GM23338 (cell line): ENCODE results near the gene AP2B1. TPM values are rescaled to one million over a fixed set of nuclear protein-coding genes. Genes with fewer than 3 reads are reported as not detected.

Experiments
- ATAC-seq: fragments of 200-7000 bp; cut with Tn5 transposase; 3 replicates; pipeline ENCODE4 v1.9.1; 2020
- DNase-seq: peaks from one replicate; pipeline ENCODE4 v3.0.0-alpha.2; 2015; ENCODE audit warnings: low spot score
- H2AFZ ChIP-seq: fragments of 200-600 bp; sonication (generic); 2 replicates; pipeline ENCODE4 v1.8.0; 2016; ENCODE audit warnings: antibody characterized with exemption, mild to moderate bottlenecking, moderate library complexity
- H3F3A ChIP-seq: fragments of 200-600 bp; sonication (generic); replicated peaks from 2 replicates; pipeline ENCODE4 v1.8.0; 2017; ENCODE audit warnings: antibody characterized with exemption, mixed run types, low read depth
- H3K27ac ChIP-seq: fragments of 200-600 bp; sonication (generic); 2 replicates; pipeline ENCODE4 v1.6.1; 2016; ENCODE audit warnings: low read depth
- H3K27me3 ChIP-seq: fragments of 200-600 bp; sonication (generic); 2 replicates; pipeline ENCODE4 v1.8.0; 2016; ENCODE audit warnings: mild to moderate bottlenecking, mixed run types, moderate library complexity; ENCODE audit not compliant: insufficient read depth
- H3K36me3 ChIP-seq: fragments of 200-600 bp; sonication (generic); 2 replicates; pipeline ENCODE4 v1.8.0; 2016; ENCODE audit warnings: mild to moderate bottlenecking; ENCODE audit not compliant: insufficient read depth
- H3K4me1 ChIP-seq: fragments of 200-600 bp; sonication (generic); 2 replicates; pipeline ENCODE4 v1.8.0; 2016; ENCODE audit warnings: mild to moderate bottlenecking, moderate library complexity; ENCODE audit not compliant: insufficient read depth
- H3K4me2 ChIP-seq: fragments of 200-600 bp; sonication (generic); 2 replicates; pipeline ENCODE4 v1.7.1; 2017; ENCODE audit warnings: mixed run types
- H3K4me3 ChIP-seq: fragments of 200-600 bp; sonication (generic); 2 replicates; pipeline ENCODE4 v1.6.1; 2016; ENCODE audit warnings: mixed run types
- H3K79me2 ChIP-seq: fragments of 200-600 bp; sonication (generic); replicated peaks from 2 replicates; pipeline ENCODE4 v1.8.0; 2017; ENCODE audit warnings: mild to moderate bottlenecking; ENCODE audit not compliant: insufficient read depth
- H3K9me2 ChIP-seq: fragments of 200-600 bp; sonication (generic); 2 replicates; pipeline ENCODE4 v1.8.0; 2017; ENCODE audit not compliant: insufficient read depth
- H4K20me1 ChIP-seq: fragments of 200-600 bp; sonication (generic); replicated peaks from 2 replicates; pipeline ENCODE4 v1.8.0; 2017; ENCODE audit warnings: mild to moderate bottlenecking; ENCODE audit not compliant: insufficient read depth
- H3K27ac Mint-ChIP-seq: 2 replicates; pipeline ENCODE4 v1.8.0; 2020; ENCODE audit warnings: inconsistent platforms, mild to moderate bottlenecking, moderate library complexity, mixed read lengths
- H3K27me3 Mint-ChIP-seq: 3 replicates; pipeline ENCODE4 v1.8.0; 2022; ENCODE audit warnings: low read depth, mild to moderate bottlenecking, moderate library complexity, mixed read lengths, inconsistent platforms; ENCODE audit not compliant: insufficient read depth, poor library complexity
- H3K36me3 Mint-ChIP-seq: 3 replicates; pipeline ENCODE4 v1.8.0; 2021; ENCODE audit warnings: low read depth, mild to moderate bottlenecking, inconsistent platforms, moderate library complexity, mixed read lengths
- H3K4me1 Mint-ChIP-seq: 3 replicates; pipeline ENCODE4 v1.8.0; 2020; ENCODE audit warnings: mild to moderate bottlenecking, inconsistent platforms, mixed read lengths
- H3K4me3 Mint-ChIP-seq: 3 replicates; pipeline ENCODE4 v1.8.0; 2021; ENCODE audit warnings: moderate library complexity, mild to moderate bottlenecking, inconsistent platforms, mixed read lengths
- H3K9me3 Mint-ChIP-seq: 3 replicates; pipeline ENCODE4 v1.8.0; 2020; ENCODE audit warnings: moderate library complexity, mild to moderate bottlenecking, inconsistent platforms, mixed read lengths
- CREB1 ChIP-seq: fragments of 250-450 bp; sonication (Bioruptor Pico); IDR thresholded peaks from 2 replicates; pipeline ENCODE4 v1.5.0; 2020; ENCODE audit warnings: low read depth, mild to moderate bottlenecking, moderate library complexity
- CTCF ChIP-seq, 2 experiments: fragments of 200-600 bp in 1 of 2; sonication (generic) in 1 of 2; conservative IDR thresholded peaks; 2 replicates each; pipeline versions ENCODE4 v1.5.1 to v1.6.1; 2016 to 2017; ENCODE audit warnings: antibody characterized with exemption in 2 of 2, low read depth in 2 of 2, mild to moderate bottlenecking in 2 of 2, moderate library complexity in 1 of 2
- EZH2 ChIP-seq: fragments of 200-600 bp; sonication (generic); IDR thresholded peaks from one replicate; pipeline ENCODE4 v1.8.0; 2017; ENCODE audit warnings: antibody characterized with exemption, mild to moderate bottlenecking, low read depth; ENCODE audit not compliant: unreplicated experiment
- EZH2phosphoT487 ChIP-seq: fragments of 200-600 bp; sonication (generic); IDR thresholded peaks from one replicate; pipeline ENCODE4 v1.8.1; 2018; ENCODE audit warnings: antibody characterized with exemption; ENCODE audit not compliant: unreplicated experiment
- JUNB ChIP-seq: IDR thresholded peaks from one replicate; pipeline ENCODE4 v1.6.1; 2016; ENCODE audit warnings: antibody characterized with exemption; ENCODE audit not compliant: unreplicated experiment
- NANOG ChIP-seq: IDR thresholded peaks from 2 replicates; pipeline ENCODE4 v1.6.1; 2016; ENCODE audit warnings: antibody characterized with exemption, borderline replicate concordance
- POLR2AphosphoS5 ChIP-seq: IDR thresholded peaks from 2 replicates; pipeline ENCODE4 v1.6.1; 2016; ENCODE audit warnings: antibody characterized with exemption, low read depth
- STAT1 ChIP-seq: IDR thresholded peaks from one replicate; pipeline ENCODE4 v1.6.1; 2016; ENCODE audit warnings: antibody characterized with exemption; ENCODE audit not compliant: unreplicated experiment
- ZNF114 ChIP-seq: fragments of 250-450 bp; sonication (Bioruptor Pico); IDR thresholded peaks from 2 replicates; pipeline ENCODE4 v1.5.0; 2020; ENCODE audit warnings: mild to moderate bottlenecking, moderate library complexity
- ZNF331 ChIP-seq: fragments of 250-450 bp; sonication (Bioruptor Pico); IDR thresholded peaks from 2 replicates; pipeline ENCODE4 v1.5.0; 2020; ENCODE audit warnings: low read depth, mild to moderate bottlenecking, moderate library complexity
- ZNF462 ChIP-seq: fragments of 250-450 bp; sonication (Bioruptor Pico); IDR thresholded peaks from 2 replicates; pipeline ENCODE4 v1.5.0; 2020; ENCODE audit warnings: mild to moderate bottlenecking, moderate library complexity
- polyA plus RNA-seq: library from polyadenylated mRNA; unstranded; fragments of >200 nt; fragmentation: Nextera tagmentation; extraction: Ambion mirVana; gene quantifications from 2 replicates; pipeline ENCODE4 v1.2.1, GENCODE V29; 2016
- total RNA-seq: library from RNA; depleted of rRNA; stranded (reverse); fragments of >200 nt; shearing (Covaris generic); gene quantifications from 2 replicates; pipeline ENCODE4 v1.2.3, GENCODE V29; 2014
- TF ChIP-seq, protein P1 (sequence below): IDR thresholded peaks from 2 replicates; pipeline ENCODE4 v1.6.1; 2016; ENCODE audit warnings: antibody characterized with exemption
- TF ChIP-seq, protein P2 (sequence below): IDR thresholded peaks from one replicate; pipeline ENCODE4 v1.6.1; 2018; ENCODE audit warnings: antibody characterized with exemption; ENCODE audit not compliant: unreplicated experiment

AP2B1 gene
- total and polyA plus RNA-seq, 2 experiments from 2014 or later: 89.7 to 144 TPM

DNA sequence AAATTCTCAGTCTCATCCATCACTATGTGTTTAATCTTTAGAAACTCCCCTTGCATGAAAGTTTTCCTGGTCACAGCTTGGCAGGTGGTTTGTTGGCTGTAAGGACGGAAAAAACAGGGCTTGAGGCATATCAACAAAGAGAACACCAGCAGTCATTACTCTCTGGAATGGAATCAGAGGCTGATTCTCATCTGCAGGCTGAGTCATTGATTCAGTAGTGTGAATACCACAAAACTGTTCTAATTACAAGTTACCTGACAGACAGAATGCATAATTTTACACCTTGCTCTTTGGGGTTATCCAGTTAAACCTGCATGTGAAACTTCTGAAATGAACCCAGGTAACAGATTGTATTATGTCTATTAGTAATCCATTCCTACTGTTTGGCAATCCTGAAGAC lies 38.1 kb upstream of the AP2B1 start:
- H3K36me3 ChIP-seq: no peaks in the 10 kb centered on the region
- Mint-ChIP-seq H3K4me1 (peaks cover 5% of the 10 kb centered on the region; the same call in 2 of the 3 replicates), H3K4me3 (no peak overlapping the region), H3K27me3 (no peaks in the 10 kb centered on the region), H3K36me3 (no peaks in the 10 kb centered on the region), H3K27ac (no peak overlapping the region), H3K9me3 (no peaks in the 10 kb centered on the region)
- H4K20me1 ChIP-seq: no peaks in the 10 kb centered on the region
- H3F3A ChIP-seq: no peaks in the 10 kb centered on the region
- DNase-seq: no peak
- H3K79me2 ChIP-seq: no peaks in the 10 kb centered on the region
- ATAC-seq: no peak
- H3K4me3 ChIP-seq: no peak overlapping the region
- TF ChIP-seq NANOG (no peak), CTCF (conservative IDR thresholded peaks at IDR 0.05; ENCODE audit: low read depth in 2 of 2) (no peak), CREB1 (CRISPR knock-in tag) (no peak), ZNF462 (CRISPR knock-in tag) (no peak), ZNF114 (CRISPR knock-in tag) (no peak), EZH2phosphoT487 (no peak), ZNF331 (CRISPR knock-in tag) (no peak), STAT1 (no peak), JUNB (no peak), EZH2 (no peak), POLR2AphosphoS5 (no peak)
- TF ChIP-seq, protein P1, sequence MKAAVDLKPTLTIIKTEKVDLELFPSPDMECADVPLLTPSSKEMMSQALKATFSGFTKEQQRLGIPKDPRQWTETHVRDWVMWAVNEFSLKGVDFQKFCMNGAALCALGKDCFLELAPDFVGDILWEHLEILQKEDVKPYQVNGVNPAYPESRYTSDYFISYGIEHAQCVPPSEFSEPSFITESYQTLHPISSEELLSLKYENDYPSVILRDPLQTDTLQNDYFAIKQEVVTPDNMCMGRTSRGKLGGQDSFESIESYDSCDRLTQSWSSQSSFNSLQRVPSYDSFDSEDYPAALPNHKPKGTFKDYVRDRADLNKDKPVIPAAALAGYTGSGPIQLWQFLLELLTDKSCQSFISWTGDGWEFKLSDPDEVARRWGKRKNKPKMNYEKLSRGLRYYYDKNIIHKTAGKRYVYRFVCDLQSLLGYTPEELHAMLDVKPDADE: no peak
- TF ChIP-seq, protein P2, sequence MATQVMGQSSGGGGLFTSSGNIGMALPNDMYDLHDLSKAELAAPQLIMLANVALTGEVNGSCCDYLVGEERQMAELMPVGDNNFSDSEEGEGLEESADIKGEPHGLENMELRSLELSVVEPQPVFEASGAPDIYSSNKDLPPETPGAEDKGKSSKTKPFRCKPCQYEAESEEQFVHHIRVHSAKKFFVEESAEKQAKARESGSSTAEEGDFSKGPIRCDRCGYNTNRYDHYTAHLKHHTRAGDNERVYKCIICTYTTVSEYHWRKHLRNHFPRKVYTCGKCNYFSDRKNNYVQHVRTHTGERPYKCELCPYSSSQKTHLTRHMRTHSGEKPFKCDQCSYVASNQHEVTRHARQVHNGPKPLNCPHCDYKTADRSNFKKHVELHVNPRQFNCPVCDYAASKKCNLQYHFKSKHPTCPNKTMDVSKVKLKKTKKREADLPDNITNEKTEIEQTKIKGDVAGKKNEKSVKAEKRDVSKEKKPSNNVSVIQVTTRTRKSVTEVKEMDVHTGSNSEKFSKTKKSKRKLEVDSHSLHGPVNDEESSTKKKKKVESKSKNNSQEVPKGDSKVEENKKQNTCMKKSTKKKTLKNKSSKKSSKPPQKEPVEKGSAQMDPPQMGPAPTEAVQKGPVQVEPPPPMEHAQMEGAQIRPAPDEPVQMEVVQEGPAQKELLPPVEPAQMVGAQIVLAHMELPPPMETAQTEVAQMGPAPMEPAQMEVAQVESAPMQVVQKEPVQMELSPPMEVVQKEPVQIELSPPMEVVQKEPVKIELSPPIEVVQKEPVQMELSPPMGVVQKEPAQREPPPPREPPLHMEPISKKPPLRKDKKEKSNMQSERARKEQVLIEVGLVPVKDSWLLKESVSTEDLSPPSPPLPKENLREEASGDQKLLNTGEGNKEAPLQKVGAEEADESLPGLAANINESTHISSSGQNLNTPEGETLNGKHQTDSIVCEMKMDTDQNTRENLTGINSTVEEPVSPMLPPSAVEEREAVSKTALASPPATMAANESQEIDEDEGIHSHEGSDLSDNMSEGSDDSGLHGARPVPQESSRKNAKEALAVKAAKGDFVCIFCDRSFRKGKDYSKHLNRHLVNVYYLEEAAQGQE: no peak
- no peaks in the 10 kb centered on the region for H3K4me1 ChIP-seq
- peaks cover 13% of the 10 kb centered on the region; the same call in 1 of the 2 replicates for H3K27me3 ChIP-seq
- no peak overlapping the region for H3K27ac ChIP-seq
- no peak overlapping the region for H2AFZ ChIP-seq
- no peaks in the 10 kb centered on the region for H3K9me2 ChIP-seq
- H3K4me2 ChIP-seq: no peak overlapping the region
